GM21619 (cell line): ENCODE measurements around the gene ACSL1.
"Not testable (repeated sequence)": the region's sequence is repeated elsewhere in the genome, so short reads cannot be mapped to it uniquely, and the experiment has no call there.

ENCODE experiments used
- ATAC-seq: cut with Tn5 transposase; IDR thresholded peaks from one replicate; pipeline ENCODE4 v1.9.1; 2021; ENCODE audit not compliant: unreplicated experiment

Gene ACSL1

DNA sequence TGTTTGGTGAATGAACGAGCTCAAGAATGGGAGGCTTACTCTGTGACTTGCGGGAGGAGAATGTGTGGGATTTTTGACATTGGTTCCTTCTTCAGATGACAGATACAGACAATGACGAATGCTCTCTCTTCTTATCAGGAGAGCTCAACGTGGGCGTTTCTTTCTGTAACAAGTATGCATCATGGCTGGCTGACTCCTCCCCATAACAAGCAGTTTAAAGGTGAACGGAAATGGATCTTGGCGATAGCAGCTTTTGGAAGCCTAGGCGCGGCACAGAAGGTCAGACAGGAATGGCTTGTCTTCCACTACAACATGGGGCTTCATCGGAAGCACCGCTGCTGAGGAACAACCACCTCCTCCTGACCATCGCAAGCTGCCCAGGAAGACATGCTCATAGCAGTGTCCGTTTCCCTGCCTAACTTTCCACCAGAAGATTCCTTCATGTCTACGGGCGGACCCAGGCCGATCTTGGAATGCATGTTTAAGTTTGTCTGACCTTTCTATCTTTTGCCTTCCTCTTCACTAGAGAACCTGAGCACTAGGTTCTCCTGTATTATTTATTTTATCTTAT, 18.3 kb upstream of the ACSL1 start:
- no peak for ATAC-seq

DNA sequence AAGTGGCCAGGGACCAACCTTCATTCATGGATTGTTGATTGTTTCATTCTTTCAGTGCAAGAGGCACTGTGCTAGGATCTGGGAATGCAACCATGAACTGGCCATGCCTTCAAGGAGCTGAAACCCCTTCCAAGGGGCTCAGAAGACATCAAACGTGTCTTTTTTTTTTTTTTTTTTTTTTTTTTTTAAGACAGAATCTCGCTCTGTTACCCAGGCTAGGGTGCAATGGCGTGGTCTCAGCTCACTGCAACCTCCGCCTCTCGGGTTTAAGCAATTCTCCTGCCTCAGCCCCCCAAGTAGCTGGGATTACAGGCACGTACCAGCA, 13.3 kb upstream of the ACSL1 start:
- not testable (repeated sequence) for ATAC-seq

DNA sequence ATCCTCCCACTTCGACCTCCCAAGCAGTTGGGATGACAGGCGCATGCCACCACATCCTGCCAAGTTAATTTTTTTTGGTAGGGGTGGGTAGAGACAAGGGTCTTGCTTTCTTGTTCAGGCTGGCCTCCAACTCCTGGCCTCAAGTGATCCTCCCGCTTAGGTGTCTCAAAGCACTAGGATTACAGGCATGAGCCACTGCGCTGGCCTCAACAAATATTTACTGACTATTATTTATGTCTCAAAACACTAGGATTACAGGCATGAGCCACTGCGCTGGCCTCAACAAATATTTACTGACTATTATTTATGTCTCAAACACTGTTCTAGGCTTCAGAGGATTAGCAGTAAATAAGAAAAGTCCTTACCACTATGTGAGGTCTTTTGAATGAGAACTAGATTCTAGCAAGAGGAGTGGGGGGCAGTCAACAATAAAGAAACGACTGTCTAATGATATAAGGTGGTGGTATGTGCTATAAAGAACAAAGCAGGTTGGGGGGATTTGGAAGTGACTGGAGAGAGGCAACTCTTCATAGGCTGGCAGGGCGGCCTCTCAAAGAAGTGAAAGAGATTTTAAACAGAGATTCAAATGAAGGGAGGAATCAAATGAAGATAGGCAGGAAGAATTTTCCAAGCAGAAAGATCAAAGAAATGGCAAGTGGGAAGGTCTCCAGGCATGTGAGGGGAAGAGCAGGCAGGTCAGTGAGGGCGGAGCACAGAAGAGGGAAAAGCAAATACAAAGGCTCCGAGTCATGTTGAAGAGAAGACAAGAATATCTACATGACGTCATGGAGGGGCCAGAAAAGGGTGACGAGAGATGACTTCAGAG, 12.7 kb upstream of the ACSL1 start:
- no peak for ATAC-seq

DNA sequence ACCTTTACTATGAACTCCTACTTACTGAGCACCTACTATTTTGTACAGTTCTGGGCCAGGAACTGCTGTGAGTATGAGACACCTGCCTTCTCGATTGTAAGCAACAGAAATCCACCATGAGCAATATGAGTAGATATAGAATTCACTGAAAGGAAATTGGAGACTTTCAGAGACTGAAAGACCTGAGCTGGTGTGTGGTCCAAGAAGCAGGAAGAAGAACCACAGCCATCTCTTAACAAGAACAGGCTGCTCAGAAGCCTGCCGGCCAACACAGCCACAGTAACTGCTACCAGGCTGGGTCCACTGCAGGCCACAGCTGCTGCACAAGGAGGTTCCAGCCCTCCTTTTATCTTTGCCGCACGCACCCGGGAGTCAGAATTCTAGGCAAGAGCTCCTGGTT, 10.8 kb upstream of the ACSL1 start:
- no peak for ATAC-seq

DNA sequence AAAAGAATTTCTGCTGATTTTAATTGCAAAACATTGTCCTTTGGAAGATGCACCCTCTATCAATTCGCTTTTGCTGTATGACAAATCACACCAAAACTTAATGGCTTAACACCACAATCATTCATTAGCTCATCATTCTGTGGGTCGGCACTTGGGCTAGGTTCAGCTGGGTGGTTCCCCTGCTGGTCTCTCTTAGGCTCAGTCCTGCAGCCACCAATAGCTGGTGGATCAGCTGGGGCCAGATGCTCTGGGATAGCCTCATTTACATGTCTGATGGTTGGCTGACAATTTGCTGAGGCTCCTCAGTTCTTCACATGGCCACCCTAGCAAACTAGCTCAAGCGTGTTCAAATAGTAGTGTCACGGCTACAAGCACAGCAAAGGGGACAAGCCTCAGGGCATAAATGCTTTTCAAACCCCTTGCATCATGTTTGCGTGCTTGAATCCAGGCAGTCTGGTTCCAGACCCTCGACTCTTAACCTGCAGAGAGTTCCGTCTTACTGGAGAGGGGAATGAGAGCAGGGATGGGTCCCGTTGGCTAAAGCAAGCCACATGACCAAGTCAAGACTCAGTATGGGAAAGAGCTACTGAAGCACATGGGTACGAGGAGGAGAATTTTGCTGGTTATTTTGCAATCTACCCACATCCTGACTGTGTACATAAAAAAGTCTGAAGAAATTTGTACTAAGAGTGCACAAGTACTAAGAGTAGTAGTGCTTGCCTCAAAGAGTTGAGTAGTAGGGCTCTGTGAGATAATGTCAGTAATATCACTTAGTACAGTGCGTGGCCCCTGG, 7.5 kb upstream of the ACSL1 start:
- ATAC-seq, result no peak

DNA sequence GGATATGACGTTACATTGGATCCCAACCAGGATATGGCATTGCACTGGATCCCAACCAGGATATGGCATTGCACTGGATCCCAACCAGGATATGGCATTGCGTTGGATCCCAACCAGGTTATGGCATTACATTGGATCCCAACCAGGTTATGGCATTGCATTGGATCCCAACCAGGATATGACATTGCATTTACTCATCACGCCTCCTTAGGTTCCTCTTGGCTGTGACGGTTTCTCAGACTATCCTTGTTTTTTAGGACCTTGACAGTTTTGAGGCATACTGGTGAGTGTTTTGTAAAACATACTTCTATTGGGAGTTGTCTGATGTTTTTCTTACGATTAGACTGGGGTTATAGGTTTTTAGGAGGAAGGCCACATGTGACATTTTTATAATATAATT, 5.4 kb upstream of the ACSL1 start:
- ATAC-seq, result no peak

DNA sequence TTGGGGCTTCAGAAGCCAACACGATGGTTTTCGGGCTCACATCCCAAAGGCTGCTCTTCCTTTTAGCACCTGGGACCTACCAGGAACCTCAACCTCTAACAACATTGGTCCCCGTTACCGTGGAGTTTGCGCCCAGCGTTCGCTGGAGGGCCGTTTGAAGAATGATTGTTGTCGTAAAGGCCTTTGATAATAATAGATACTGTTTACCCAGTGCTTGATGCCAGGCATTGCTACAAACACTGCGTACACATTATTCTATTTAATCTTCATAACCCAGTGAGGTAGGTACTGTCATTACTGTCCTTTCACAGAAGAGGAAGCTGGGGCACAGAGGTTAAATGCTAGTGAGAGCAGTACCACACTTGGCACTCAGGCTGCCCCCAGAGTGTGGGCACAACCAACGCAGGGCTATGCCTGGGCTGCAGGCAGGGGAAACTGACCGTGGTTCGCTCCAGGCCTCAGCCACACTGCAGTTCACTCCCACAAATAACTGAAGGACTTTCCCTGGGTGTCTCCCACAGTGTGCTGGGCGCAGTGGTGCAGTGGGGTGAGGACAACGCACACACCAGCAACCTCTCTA, 1.0 kb upstream of the ACSL1 start:
- peak; percentile 8 for ATAC-seq

DNA sequence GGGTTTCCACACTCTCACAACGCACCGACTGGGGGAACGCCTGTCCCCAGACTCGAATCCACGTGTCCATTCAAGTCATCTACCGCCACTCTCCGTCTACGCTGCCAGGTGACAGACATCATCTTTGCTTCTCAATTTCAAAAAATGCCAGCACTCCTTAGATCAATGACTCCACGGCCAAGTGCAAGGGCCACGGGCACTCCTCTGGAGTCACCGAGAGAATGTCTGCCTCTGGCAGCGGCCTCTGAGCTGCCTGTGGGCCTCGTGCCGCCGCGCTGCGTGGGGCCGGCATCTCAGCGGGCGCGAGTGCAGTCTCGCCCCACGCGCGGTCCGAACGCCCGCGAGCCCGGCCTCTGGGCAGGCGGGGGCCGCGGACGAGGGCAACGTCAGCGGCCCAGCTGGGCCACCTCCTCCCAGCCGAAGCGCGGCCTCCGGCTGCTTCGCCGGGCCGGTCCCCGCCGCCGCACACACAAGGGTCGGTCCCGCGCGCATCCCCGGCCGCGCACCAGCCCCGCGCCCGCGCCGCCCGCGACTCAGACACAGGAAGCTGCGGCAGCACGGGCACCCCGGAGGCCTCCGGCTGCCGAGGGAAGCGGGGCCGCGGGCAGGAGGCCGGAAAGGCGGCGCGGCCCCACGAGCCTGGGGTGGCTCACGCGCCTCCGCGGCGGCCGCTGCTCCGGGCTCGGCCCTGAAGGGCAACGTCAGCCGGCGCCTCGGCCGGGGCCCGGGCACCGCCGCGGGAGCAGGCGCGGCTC, 450 bp downstream of the ACSL1 start:
- peak; percentile 32 for ATAC-seq

DNA sequence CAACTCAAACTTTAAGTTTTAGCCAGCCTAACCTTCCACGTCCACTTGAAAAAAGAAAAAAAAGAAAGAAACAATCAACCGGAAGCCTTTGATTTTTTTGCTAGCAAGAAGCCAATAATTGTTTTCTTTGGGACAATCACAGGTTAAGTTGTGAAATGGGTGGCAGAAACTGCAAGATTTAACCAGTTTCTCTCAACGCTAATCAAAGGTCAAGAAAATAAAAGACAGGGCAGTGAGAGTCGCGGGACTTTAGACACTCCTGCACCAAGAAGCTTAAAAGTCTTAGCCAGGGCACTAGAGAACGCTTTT, 1.0 kb downstream of the ACSL1 start:
- ATAC-seq, result no peak

DNA sequence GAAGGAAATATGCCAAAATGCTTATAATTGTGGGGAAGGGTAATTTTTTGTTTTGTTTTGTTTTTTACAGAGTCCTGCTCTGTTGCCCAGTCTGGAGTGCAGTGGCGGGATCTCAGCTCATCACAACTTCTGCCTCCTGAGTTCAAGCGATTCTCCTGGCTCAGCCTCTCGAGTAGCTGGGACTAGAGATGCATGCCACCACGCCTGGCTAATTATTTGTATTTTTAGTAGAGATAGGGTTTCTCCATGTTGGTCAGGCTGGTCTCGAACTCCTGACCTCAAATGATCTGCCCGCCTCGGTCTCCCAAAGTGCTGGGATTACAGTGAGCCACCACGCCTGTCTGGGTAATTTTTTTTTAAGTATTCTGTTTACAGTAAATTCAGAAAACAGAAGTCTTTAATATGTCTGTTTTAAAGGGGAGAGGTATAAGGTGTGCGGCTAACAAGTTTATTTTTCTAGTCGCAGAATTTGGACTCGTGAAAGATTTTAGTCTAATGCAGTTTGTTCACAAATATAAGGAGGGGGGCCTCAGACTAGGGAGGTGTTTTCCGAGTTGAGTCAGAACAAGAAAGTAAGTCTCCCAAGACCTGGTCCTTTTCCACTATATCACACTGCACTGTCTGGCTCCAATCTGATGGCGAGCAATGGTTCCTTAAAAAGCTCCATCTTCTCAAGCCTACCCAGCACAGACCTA, 1.5 kb downstream of the ACSL1 start:
- no peak for ATAC-seq

DNA sequence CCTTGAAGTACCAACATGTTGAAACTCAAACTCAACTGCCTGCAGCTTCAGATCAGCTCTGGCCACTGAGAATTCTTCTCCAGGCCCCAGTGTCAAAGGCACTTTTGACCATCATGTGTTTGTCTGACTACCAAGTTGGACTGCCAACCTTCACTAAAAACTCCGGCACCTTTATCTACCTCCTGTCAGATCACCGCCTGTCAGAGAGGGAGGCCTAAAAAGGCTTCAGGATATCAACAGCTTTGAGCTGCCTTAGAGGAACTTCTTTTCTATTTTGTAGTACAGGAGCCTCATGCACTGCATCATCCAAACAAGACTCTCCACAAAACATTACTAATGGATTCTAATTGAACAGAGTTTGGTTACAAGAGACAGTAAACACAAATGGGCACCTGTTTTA, 2.8 kb downstream of the ACSL1 start:
- no peak for ATAC-seq

DNA sequence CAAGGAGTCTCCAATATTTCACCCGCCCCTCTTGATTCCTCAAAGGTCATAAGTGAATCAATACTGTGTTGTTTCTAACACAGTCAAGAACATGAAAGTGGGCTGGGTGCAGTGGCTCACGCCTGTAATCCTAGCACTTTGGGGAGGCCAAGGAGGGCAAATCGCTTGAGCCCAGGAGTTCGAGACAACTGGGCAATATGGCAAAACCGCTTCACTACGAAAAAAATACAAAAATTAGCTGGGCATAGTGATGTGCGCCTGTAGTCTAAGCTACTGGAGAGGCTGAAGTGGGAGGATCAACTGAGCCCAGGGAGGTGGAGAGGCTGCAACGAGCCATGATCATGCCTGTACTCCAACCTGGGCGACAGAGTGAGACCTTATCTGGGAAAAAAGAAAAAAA, 3.4 kb downstream of the ACSL1 start:
- ATAC-seq, result no peak

DNA sequence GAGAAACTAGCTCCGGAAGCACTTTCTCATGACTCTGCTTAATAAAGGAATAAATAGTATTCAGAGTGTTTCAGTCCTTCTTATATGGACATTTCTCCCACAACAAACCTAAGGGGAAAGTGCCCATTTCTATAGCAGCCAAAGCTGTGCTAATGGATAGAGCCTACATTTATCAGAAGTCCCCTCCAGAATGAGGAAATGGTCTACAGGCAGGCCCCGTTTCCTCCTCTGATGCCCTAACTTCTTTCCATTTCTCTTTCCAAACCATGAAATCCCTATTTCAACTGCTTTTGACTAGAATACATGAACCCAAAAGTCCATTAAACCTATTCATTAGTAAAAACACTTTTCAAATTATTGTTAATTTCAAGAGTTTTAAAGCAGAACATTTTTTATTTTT, 4.5 kb downstream of the ACSL1 start:
- no peak for ATAC-seq

DNA sequence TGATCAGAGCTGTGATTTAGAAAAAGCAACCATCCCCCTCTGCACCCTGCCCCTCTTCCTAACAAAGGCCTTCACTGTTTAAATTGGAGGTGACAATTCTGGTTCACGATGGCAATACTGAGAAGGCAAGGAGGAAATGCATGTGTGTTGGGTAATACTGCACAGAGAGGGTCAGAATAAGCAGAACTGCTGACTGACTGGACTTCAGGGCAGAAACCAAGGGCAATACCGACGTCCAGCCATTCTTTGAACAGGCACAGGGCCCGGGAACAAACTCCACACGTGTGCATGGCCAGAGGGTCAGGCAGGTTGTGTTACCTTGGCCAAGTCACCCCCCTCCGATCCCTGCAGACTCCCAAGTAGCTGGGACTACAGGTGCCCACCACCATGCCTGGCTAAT, 6.0 kb downstream of the ACSL1 start:
- no peak for ATAC-seq

DNA sequence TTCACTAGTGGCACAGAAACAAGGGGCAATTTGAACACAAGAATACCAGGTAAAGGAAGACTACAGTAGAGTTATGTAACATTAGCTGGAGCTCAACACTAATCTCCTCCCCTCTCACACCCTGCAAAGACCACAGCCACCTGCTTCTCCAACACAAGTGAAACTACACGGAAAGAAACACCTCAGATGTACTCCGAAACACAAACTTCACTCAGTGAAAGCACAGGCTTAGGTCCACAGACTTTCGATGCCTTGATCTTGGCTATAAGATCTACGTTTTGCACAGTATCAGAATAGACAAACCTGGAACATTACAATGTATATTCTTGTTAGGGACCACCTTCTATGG, 7.6 kb downstream of the ACSL1 start:
- ATAC-seq, result peak; percentile 33

DNA sequence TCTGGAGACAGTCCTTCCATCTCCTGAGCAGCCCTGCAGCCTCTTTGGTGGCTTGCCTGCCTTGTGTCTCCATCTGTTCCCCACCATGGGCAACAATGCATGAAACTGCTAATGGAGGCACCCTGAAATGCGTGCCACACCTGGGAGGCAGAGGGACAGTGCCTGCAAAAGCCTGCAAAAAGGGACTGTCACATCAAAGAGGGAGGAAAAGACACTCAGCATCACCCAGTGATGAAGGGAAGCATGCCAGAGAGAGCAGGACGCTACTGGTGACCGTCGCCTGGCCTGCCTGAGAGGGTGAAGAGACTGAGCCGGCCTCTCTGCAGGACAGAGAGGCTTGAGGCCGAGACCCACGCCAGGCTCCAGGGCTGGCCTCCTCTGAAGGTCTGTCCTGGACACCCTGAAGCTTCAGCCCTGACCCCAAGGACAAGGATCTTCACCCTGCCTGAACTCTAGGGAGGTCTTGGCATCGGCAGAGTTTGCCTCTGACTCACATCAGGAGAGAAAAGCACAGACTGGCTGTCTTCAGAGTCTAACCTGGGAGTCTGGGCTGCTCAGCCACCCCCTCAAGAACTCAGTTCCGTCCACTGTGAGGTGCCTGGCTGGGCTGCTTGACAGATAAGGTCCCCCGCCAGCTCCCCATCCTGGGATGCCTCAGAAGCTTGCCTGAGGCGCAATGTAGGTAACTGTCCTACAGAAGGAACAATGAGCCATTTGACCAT, 8.1 kb downstream of the ACSL1 start:
- no peak for ATAC-seq

DNA sequence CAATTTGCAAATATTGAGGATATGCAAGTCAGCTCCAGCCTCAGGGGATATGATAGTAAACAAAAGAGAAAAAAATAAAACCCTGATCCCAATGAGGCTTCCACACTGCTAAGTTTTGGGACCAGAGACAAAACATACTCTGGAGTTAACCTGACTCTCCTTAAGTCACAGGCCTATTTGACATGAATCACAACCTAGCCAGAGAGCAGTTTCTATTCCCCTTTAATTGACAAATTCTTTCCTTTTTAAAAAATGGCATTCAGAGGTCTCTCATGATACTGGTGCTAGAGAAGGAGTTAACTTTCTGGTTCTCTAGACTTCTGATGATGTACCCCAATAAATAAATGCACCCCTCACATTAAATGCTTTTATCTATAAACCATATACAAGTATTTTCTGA, 8.8 kb downstream of the ACSL1 start:
- no peak for ATAC-seq

DNA sequence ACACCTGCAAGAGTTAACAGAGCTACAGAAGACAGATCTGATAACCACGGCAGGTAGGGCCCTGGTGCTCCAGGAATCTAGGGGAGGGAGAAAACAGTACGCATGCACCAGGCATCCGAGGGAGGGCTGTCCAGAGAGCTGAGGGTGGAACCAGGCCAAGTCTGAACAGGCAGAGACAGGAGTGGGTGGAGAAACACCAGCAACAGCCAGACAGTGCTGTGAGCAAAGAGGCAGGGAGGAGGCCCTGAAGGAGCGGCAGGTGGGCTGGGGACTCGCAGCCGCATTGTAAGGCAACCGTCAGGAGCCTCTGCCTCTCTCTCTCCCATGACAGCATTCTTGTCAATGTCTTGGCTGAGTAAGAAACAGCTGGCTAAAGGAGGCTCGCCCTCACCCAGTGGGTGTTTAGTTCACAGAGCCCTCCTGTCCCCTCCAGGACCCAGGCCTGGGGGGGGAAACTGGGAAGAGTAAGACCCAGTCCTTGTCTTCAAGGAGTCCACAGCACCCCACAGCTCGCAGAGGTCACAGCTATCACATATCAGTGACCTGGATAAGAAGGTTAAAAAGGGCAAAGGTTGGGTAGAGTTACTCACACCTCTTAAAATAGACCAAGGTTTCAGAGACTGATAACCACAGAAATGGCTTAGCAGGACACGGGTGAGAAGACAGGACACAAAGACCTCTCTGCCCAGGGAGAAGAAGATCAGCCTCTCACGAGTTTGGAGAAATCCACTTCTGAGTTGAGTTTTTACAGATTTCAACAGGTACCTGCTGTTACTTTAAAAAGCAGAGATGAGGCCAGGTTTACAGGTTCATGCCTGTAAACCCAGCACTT, 10.5 kb downstream of the ACSL1 start:
- peak; percentile 71 for ATAC-seq

DNA sequence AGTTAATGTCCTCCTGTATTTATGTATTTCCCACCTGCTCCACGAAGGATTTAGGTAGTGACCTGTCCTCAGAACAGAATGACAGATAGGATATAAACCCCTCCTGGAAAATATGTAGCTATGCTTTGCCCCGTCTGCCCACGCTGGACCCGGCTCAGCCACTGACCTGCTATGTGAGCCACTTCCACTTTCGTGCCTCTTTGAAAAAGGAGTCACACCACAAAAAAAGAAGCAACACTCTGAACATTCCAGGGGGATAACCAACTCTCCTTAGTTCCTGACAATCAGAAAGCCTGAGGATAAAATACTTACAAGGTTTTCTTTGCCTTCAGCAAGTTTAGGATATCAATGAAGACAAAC, 11.1 kb downstream of the ACSL1 start:
- no peak for ATAC-seq
